Right ventricle myocardium superior (tissue), 1 donor: ENCODE results near the gene CWC22. TPM values are rescaled to one million over a fixed set of nuclear protein-coding genes. Genes with fewer than 3 reads are reported as not detected.

ENCODE experiments used
- ATAC-seq: fragments of 200-7000 bp; cut with Tn5 transposase; one replicate; pipeline ENCODE4 v1.9.1; 2020; ENCODE audit warnings: mild to moderate bottlenecking; ENCODE audit not compliant: poor library complexity
- DNase-seq: peaks from one replicate; pipeline ENCODE4 v3.0.0-alpha.2; 2020
- intact Hi-C: fragments of 100-400 bp; cut with DNase I; formaldehyde crosslinking; loops from one replicate; pipeline ENCODE4 v1.11.2; 2022
- total RNA-seq: library from RNA; stranded (reverse); fragmentation: NEBNext Ultra II Directional; extraction: Animal tissue kit (Norgen Biotek cat#: 25700); gene quantifications from one replicate; pipeline ENCODE4 v1.2.1, GENCODE V29; 2021
- donor health status: DM: no; HTN: yes; CAD: no; lungs with severe emphysema.

Gene CWC22
- total RNA-seq, 1 donor from 2014 or later = 11.6 TPM

DNA sequence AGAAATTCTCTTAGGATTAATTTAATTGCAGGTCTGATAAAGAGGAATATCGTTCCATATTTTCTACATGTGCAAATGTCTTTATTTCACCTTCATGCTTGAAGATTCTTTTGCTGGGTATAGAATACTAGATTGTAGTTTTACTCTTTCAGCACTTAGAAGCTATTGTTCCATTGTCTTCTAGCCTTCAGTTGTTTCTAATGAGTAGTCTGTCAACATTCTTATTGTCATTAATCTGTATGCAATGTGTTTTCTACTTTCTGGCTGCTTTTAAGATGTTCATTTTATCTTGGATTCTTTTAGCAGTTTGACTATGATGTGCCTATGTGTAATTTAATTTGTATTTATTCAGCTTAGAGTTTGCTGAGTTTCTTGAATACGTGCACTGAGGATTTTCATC lies 81.4 kb downstream of the CWC22 start:
- intact Hi-C loops = no loop called here
- no peak for ATAC-seq
- no peak for DNase-seq

DNA sequence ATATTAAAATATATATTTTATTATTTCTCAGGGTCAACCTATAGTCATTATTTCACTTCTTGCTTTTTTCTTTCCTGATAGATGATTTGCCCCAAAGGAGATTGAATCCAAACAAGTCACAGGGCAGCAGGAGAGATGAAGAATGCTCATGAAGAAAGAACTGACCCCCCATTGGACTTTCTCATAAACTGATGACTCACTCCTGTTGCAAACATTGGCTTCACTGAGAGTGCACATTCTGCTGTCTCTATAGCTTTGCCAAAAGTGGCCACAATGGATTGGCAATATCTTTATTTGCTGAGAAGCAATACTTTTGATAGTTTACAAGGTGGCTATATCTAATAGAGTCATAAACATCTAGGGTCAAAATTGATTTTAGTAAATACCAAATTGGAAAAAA lies 89.8 kb downstream of the CWC22 start:
- DNase-seq (no peak), ATAC-seq (no peak)
- intact Hi-C loops = no loop called here

DNA sequence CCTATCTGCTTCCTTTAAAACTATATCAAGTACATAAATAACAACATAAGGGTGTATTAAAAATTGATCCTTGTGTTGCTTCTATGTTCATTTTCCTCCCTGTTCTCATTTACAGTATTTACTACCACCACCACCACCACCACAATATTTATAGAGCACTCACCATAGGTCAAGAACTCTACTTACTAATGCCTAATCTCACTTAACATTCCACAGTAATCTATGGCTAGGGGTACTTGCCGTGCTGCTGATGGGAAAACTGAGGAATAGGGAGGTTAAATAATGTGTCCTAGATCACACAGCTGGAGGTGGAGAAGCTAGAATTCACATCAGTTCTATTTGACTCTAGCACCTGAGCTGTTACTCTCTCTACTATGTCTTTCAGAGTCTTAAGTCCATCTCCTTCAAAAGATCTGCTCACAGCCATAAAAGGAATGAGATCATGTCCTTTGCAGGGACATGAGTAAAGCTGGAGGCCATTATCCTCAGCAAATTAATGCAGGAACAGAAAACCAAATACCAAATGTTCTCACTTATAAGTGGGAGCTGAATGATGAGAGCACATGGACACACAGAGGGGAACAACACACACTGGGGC lies 91.6 kb downstream of the CWC22 start:
- DNase-seq (no peak), ATAC-seq (no peak)
- intact Hi-C loops = no loop called here

DNA sequence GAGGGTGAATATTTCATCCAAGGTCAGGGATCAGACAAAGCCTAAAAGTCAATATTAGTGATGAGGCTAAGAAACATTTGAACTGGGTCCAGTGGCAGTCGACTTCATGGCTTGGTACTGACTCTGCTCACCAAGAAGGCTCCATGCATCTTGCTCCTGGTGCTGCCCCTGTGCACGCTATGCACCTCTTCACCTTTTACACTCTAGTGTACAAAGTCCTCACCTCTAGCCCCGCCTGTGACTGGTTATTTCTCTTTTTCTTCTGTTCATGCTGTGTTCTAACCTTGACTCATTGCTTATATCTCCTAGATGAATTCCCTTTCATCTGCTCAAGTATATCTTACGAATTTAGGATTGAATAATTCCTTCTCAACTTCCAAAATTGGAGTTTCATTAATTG lies 93.3 kb downstream of the CWC22 start:
- intact Hi-C loops = no loop called here
- DNase-seq = no peak
- ATAC-seq = no peak

DNA sequence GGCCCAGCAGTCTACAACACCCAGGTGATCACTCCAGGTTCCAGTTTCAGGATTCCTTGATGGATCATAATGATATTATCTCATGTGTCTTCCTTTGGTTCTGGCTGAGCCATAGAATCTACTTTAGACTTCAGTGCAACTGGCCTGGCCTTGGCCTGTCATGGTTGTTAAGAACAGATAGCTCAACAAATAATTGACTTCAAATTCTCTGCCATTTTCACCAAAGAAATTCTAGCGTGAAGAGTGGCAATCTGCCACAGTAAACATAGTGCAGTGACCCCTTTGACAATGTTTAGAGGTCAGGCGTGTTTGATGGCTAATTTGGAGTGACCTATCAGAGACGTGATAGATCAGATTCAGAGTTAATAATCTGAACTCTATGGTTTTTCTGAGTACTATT lies 95.5 kb downstream of the CWC22 start:
- intact Hi-C loops = no loop called here
- DNase-seq (no peak), ATAC-seq (no peak)

DNA sequence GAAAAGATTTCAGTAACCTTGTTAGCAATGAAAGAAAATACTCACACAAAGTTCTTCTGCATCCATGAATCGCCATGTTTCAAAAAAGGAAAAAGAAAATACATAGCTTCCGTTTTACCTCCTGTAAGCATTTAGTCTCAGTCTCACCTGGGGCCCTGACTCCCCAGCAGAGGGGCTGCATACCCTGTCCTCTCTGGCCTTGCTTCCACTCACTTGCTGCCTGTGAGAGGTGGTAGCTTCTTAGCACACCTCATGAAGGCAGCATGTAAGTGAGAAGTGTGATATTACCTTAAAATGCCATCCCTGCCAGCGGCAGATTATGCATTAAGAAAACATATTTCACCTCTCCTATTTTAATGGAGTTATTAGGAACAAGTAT lies 96.4 kb downstream of the CWC22 start:
- no peak for DNase-seq
- ATAC-seq = no peak
- intact Hi-C loops = no loop called here

DNA sequence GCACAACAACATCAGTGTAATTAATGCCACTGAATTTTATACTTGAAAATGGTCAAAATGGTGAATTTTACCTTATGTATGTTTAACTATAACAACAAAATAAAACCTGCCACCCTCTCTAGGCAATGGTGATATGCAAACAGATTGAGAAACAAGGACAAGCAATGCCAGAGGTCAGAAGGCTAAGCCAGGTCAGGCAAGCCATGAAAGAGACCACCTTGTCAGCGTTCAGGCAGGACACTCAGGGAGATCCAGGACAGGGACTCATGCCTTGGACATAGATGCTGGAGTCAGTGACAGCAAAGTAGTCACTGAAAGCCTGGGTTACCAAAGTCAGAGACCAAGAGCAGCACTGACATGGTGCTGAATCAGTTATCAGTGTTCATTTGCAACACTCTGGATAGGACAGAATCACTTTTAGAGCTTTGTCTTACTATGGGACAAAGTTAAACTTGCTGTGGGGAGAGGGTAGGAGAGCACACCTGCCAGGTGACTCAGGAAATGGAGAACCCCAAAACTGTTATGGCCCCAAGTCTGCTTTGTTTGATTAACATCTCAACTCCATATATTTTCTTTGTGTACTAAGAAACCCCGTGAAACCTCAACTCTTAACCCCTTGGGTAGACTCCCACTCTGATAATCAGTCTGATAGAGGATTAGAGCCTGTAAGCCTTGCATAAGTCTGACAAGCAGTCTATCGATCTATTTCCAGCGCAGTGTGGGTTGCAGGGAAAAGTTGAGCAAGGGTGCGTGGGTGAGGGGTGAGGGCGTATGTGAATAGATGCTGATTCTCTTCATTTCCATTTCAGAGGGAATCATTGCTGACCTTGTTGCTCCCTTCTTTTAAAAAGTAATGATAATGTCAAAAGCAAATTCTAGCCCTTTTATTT lies 97.0 kb downstream of the CWC22 start:
- intact Hi-C loops = no loop called here

DNA sequence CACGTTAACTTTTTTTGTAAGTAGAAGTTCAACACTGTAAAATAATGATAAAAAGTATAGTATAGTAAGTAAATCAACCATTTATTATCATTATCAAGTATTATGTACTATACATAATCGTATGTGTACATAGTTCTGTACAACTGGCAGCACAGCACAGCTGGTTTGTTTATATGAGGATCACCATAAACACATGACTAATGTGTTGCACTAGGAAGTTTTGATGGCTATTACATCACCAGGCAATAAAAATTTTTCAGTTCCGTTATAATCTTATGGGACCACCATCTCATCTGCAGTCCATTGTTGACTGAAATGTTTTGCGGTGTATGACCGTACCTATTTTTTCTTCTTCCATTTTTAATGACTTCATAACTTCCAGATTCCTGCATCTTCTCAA lies 106.4 kb downstream of the CWC22 start:
- DNase-seq (no peak), ATAC-seq (no peak)
- intact Hi-C loops = no loop called here

More for the DNA sequence above, 97.0 kb downstream of the CWC22 start:
- DNase-seq (no peak), ATAC-seq (no peak)

DNA sequence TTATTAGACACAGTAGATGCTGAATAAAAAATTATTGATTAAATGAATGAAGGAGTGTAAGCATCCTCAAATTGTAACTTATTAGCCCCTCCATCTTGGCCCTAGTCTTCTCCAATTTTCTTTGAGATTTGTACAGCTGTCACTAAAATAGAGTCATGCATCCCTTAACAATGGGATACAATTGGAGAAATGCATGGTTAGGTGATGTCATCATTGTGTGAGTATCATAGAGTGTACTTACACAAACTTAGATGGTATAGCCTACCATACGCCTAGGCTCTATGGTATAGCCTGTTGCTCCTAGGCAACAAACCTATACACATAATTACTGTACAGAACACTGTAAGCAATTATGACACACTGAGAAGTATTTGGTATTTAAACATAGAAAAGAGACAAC lies 107.4 kb downstream of the CWC22 start:
- no peak for DNase-seq
- intact Hi-C loops = no loop called here
- no peak for ATAC-seq

DNA sequence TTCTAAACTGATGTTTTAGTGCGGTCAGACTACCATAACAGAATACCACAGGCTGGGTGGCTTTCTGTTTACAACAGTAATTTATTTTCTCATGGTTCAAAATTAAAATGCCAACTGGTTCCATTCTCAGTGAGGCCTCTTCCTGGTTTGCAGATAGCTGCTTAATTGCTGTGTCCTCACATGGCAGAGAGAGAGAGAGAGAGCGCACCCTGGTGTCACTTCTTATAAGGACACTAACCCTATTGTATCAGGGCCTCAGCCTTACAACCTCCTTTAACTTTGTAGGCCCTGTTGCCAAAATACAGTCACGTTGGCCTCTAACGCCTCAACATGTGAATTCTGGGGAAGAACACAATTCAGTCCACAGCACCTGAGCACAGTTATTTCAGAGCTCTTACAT lies 108.2 kb downstream of the CWC22 start:
- intact Hi-C loops = no loop called here
- DNase-seq (no peak), ATAC-seq (no peak)

Other genes with a start within 250 kb of the CWC22 start
- 0.46 TPM for gene ZNF385B, start 145.7 kb downstream of the CWC22 start, total RNA-seq